AG08395 (cell line): ENCODE data around the gene NUP153.
"Not testable (repeated sequence)": the region's sequence is repeated elsewhere in the genome, so short reads cannot be mapped to it uniquely, and the experiment has no call there.

ENCODE experiments used
- DNase-seq: peaks from one replicate; pipeline ENCODE4 v3.0.0; 2012; ENCODE audit warnings: mixed read lengths, low spot score

Gene NUP153

GRCh38 chr6:17601386-17601703 is 105.4 kb downstream of the NUP153 start:
- DNase-seq, result no peak

- peak; percentile 16 for DNase-seq
Measured at GRCh38 chr6:17600527-17601385, 106.0 kb downstream of the NUP153 start.

GRCh38 chr6:17599877-17600526 is 106.7 kb downstream of the NUP153 start, which contains the start of gene FAM8A1:
TSS of gene FAM8A1 (plus strand) at chr6:17600302. CDS start at chr6:17600410, 108 bp downstream.
- peak; percentile 95 for DNase-seq

GRCh38 chr6:17596085-17596484 is 110.6 kb downstream of the NUP153 start:
- no peak for DNase-seq

GRCh38 chr6:17593246-17593645 is 113.5 kb downstream of the NUP153 start:
- DNase-seq, result no peak

GRCh38 chr6:17591287-17591686 is 115.4 kb downstream of the NUP153 start:
- DNase-seq, result no peak

GRCh38 chr6:17589406-17590096 is 117.2 kb downstream of the NUP153 start:
- DNase-seq, result peak; percentile 84

GRCh38 chr6:17588011-17588410 is 118.7 kb downstream of the NUP153 start:
- no peak for DNase-seq

GRCh38 chr6:17586623-17587022 is 120.1 kb downstream of the NUP153 start:
- not testable (repeated sequence) for DNase-seq

GRCh38 chr6:17585766-17586490 is 120.8 kb downstream of the NUP153 start:
- no peak for DNase-seq

- peak; percentile 75 for DNase-seq
Measured at GRCh38 chr6:17584241-17584803, 122.4 kb downstream of the NUP153 start.

GRCh38 chr6:17583811-17584210 is 122.9 kb downstream of the NUP153 start:
- DNase-seq, result peak; percentile 36

- not testable (repeated sequence) for DNase-seq
Measured at GRCh38 chr6:17581282-17581681, 125.4 kb downstream of the NUP153 start.

GRCh38 chr6:17580518-17581048 is 126.1 kb downstream of the NUP153 start:
- peak; percentile 17 for DNase-seq

GRCh38 chr6:17577059-17577458 is 129.7 kb downstream of the NUP153 start:
- DNase-seq, result no peak

GRCh38 chr6:17574866-17575560 is 131.7 kb downstream of the NUP153 start:
- peak; percentile 84 for DNase-seq

- DNase-seq, result no peak
Measured at GRCh38 chr6:17565399-17565798, 141.3 kb downstream of the NUP153 start.
